ENCODE data around the gene RNF19B.
A peak's percentile ranks its signal among the peaks of the same experiment; 100 is the strongest.

Gene RNF19B

GRCh38 chr1:32925403-32926162 is 39.0 kb downstream of the RNF19B start:
- Histone ChIP-seq H3K4me3 (peak overlapping the region; percentile 38), H3K27ac (no peak overlapping the region)
- DNase-seq (ENCODE audit: low spot score): no peak
- TF ChIP-seq CTCF (IDR thresholded peaks at IDR 0.05): no peak

- no peak for TF ChIP-seq CTCF (IDR thresholded peaks at IDR 0.05)
- DNase-seq (ENCODE audit: low spot score): no peak
- H3K4me3 ChIP-seq: peak overlapping the region; percentile 48
These were observed 39.7 kb downstream of the RNF19B start for GRCh38 chr1:32924881-32925344.

DNA sequence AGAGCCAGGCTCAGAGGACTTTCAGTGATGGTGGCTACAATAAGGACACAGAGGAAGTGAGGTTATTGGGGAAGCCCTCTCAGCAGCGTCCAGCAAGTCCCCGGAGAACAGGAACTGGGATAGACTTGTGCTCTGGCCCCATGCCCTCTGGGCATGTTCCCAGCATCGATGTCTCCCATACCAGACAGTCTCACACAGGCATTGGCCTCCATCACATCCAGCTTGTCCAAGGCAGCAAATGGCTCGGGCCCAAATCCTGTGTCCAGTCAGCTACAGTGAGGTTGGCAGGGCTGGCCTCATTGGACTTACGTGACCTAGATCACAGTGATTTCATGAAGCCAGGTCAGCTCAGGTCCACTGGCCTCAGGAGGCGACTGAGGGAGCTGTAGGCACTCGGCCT is 43.8 kb downstream of the RNF19B start:
- TF ChIP-seq CTCF (IDR thresholded peaks at IDR 0.05): no peak
- Histone ChIP-seq H3K27ac (no peak overlapping the region), H3K4me3 (no peak overlapping the region)
- DNase-seq (ENCODE audit: low spot score): no peak

More at GRCh38 chr1:32924881-32925344, 39.7 kb downstream of the RNF19B start:
- no peak overlapping the region for H3K27ac ChIP-seq

DNA sequence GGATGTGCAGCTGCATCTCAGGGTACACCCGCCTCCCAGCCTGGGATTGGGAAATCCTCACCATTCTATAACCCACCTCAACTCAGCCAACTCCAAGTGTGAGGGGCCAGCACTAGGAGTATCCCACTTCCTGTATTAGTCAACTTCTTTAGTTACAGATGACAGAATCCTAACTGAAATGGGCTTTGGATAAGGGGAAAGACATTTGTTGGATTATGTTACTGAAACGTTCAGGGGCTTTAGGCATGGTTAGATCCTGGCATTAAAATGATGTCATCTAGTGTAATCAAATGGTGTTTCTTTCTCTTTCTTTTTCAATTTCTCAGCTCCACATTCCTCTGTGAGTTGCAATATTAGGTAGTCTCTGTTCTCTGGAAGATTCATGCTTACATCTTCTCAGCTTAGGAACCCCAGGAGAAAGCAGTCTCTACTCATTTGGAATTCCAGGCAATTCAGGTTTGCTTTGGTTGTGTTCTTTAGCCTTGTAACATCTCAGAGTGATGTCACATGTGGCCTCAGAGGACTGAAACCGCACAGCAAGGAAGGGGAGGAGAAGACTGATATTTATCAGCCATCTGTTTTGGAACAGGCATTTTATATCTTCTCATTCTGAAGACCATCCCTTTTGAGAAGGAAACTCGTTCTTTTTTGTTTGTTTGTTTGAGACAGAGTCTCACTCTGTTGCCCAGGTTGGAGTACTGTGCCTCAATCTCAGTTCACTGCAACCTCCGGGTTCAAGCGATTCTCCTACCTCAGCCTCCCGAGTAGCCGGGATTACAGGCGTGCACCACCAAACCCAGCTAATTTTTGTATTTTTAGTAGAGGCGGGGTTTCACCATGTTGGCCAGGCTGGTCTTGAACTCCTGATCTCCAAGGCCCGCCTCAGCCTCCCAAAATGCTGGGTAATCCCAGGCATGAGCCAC is 44.5 kb downstream of the RNF19B start:
- Histone ChIP-seq H3K4me3 (no peak overlapping the region), H3K27ac (no peak overlapping the region)
- no peak for DNase-seq (ENCODE audit: low spot score)
- TF ChIP-seq CTCF (IDR thresholded peaks at IDR 0.05): no peak

DNA sequence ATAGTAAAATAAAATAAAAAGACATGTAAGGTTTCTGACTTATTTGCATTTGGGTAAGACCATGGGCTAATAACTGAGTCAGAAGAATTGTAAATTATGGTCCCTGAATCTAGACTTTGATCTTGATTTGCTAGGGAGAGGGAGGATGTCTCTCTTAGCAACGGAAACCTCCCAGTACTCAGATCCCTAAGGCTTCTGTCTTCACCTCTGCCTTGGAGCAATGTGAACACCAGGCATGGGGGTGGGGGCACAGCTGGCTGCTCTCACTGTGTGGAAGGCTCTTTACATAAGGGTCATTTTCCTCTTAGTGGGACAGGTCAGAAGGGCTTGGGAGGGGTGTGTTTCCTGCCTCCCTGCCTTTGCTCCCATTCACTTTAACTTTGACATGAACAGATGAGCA is 46.4 kb downstream of the RNF19B start:
- H3K4me3 ChIP-seq: no peak overlapping the region
- no peak for TF ChIP-seq CTCF (IDR thresholded peaks at IDR 0.05)
- no peak for DNase-seq (ENCODE audit: low spot score)
- no peak overlapping the region for H3K27ac ChIP-seq

DNA sequence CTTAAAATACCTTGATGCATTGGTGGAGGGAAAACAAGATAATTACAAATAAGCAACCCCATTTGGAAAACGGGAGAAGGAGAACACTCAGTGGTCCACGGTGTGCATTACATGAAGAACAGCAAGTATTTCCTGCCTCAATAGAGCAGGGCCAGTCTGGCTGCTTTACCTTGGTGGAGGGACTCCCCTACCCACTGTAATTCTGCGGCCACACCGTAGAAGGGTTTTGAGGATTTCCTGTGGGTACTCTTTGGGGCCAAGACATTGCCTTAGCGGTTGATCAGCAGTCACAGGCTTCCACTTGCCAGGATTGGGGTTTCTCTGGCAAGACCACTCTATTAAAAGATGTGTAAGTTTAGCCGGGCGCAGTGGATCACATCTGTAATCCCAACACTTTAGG is 47.1 kb downstream of the RNF19B start:
- Histone ChIP-seq H3K4me3 (no peak overlapping the region), H3K27ac (no peak overlapping the region)
- no peak for DNase-seq (ENCODE audit: low spot score)
- TF ChIP-seq CTCF (IDR thresholded peaks at IDR 0.05): no peak

All from coronary artery (tissue), 2 donors.